Common myeloid progenitor, CD34-positive (primary cell): Measurements from ENCODE around the gene DNAJB14.
A peak's percentile ranks its signal among the peaks of the same experiment; 100 is the strongest.

ENCODE experiments used
- CTCF ChIA-PET: fragments of 350-600 bp; sonication (Branson Sonifier 250); formaldehyde crosslinking; loops from one replicate; lab custom pipeline; 2021; ENCODE audit warnings: antibody characterized with exemption; lab: Charles Lee
- POLR2A ChIA-PET: fragments of 350-600 bp; sonication (Branson Sonifier 250); formaldehyde crosslinking; loops from one replicate; lab custom pipeline; 2021; ENCODE audit warnings: antibody characterized with exemption; lab: Charles Lee
- DNase-seq, 3 donors: peaks; one replicate each; pipeline versions ENCODE4 v3.0.0 to v3.0.0-alpha.2; 2013
- H3K27ac ChIP-seq, 2 experiments: 1 replicate in 1 of 2; 2 replicates in 1 of 2; pipeline ENCODE4 v1.7.0; 2013; ENCODE audit warnings: inconsistent platforms in 2 of 2, low read length in 2 of 2, mild to moderate bottlenecking in 2 of 2, low read depth in 1 of 2, moderate library complexity in 1 of 2; ENCODE audit not compliant: severe bottlenecking in 2 of 2, insufficient read depth in 1 of 2, poor library complexity in 1 of 2
- H3K27me3 ChIP-seq, 5 experiments: replicated peaks in 2 of 5; 1 replicate in 3 of 5; 2 replicates in 2 of 5; pipeline versions ENCODE4 v1.6.1 to v1.7.0; 2013; ENCODE audit warnings: low read length in 4 of 5, mild to moderate bottlenecking in 2 of 5, moderate library complexity in 2 of 5, inconsistent platforms in 1 of 5; ENCODE audit not compliant: insufficient read depth in 5 of 5, control insufficient read depth in 4 of 5
- H3K36me3 ChIP-seq, 4 experiments: 1 replicate in 2 of 4; 2 replicates in 2 of 4; pipeline versions ENCODE4 v1.6.1 to v1.7.0; 2013; ENCODE audit warnings: low read length in 3 of 4, control low read depth in 1 of 4, mild to moderate bottlenecking in 1 of 4; ENCODE audit not compliant: control insufficient read depth in 4 of 4, insufficient read depth in 4 of 4
- H3K4me1 ChIP-seq, 4 experiments: 1 replicate in 3 of 4; 2 replicates in 1 of 4; pipeline versions ENCODE4 v1.6.1 to v1.7.1; 2013; ENCODE audit warnings: low read length in 3 of 4, mild to moderate bottlenecking in 3 of 4, control low read depth in 1 of 4, inconsistent platforms in 1 of 4, moderate library complexity in 1 of 4; ENCODE audit not compliant: control insufficient read depth in 4 of 4, insufficient read depth in 4 of 4; ENCODE audit errors: control extremely low read depth in 1 of 4
- H3K4me3 ChIP-seq, 7 experiments: 1 replicate in 4 of 7; 2 replicates in 3 of 7; pipeline versions ENCODE4 v1.5.1 to v1.7.0; 2013; ENCODE audit warnings: mild to moderate bottlenecking in 7 of 7, low read length in 6 of 7, moderate library complexity in 6 of 7, inconsistent platforms in 2 of 7, low read depth in 2 of 7, control low read depth in 1 of 7; ENCODE audit not compliant: insufficient read depth in 4 of 7, control insufficient read depth in 1 of 7; ENCODE audit errors: extremely low read depth in 1 of 7
- H3K9me3 ChIP-seq, 5 experiments: 1 replicate in 4 of 5; 2 replicates in 1 of 5; pipeline versions ENCODE4 v1.6.1 to v1.7.1; 2013; ENCODE audit warnings: low read length in 4 of 5, mild to moderate bottlenecking in 2 of 5, inconsistent platforms in 1 of 5, low read depth in 1 of 5, moderate library complexity in 1 of 5; ENCODE audit not compliant: control insufficient read depth in 4 of 5, insufficient read depth in 2 of 5; ENCODE audit errors: control extremely low read depth in 1 of 5
- WGBS: methylation state at CpG from one replicate; pipeline ENCODE4 v1.1.5; 2013; ENCODE audit not compliant: insufficient coverage; 5-methylcytosine and 5-hydroxymethylcytosine counted together

Gene DNAJB14

DNA sequence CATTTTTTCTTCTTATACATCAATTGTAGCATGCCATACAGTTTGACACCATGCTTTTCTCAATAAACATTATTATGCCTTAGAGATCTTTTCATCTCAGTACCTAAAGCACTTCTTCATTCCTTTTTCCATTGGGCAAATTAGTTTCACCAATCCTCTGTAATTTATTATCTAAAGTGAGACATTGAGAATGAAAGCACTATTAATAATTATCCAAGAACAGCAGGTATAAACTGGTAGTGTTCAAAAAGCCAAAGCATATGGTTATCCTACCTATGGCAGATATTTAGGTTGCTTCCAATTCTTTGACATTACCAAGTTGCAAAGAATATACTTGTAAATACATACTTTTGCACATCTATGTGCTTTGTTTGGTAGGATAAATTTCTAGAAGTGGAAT, 67.8 kb downstream of the DNAJB14 start:
- H3K9me3 ChIP-seq: no peaks in the 10 kb centered on the region
- no peaks in the 10 kb centered on the region for H3K27me3 ChIP-seq
- no peak overlapping the region for H3K4me3 ChIP-seq
- CTCF ChIA-PET: no interaction called here
- H3K4me1 ChIP-seq: no peaks in the 10 kb centered on the region
- POLR2A ChIA-PET: no interaction called here
- peaks cover 17 to 43% (median 25%) of the 10 kb centered on the region in 4 experiments for H3K36me3 ChIP-seq
- H3K27ac ChIP-seq: no peak overlapping the region
- no peak for DNase-seq

DNA sequence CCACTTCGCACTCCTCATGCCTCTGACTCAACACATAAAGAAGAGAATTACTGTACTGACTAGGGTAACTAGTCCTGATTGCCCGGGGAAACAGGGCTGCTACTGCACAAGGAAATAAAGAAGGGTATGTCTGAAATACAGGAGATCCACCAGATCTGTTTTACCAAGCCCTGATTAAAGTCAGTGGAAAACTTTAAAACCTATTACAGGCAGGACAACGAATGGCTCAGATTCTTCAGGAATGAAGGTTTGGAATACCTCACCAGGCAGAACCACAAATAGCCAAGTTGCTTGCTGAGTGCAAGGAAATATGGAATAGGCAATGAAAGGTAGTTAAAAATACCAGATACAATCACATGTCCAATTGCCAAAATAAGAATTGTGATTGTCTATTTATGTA, 69.5 kb downstream of the DNAJB14 start:
- peaks cover 17 to 42% (median 23%) of the 10 kb centered on the region in 4 experiments for H3K36me3 ChIP-seq
- ChIA-PET CTCF (no interaction called here), POLR2A (no interaction called here)
- no peaks in the 10 kb centered on the region for H3K4me1 ChIP-seq
- no peak overlapping the region for H3K27ac ChIP-seq
- H3K9me3 ChIP-seq: no peaks in the 10 kb centered on the region
- H3K4me3 ChIP-seq: no peak overlapping the region
- DNase-seq: no peak
- no CpG with 5 or more reads among the region's 3 CpGs for WGBS
- no peaks in the 10 kb centered on the region for H3K27me3 ChIP-seq

DNA sequence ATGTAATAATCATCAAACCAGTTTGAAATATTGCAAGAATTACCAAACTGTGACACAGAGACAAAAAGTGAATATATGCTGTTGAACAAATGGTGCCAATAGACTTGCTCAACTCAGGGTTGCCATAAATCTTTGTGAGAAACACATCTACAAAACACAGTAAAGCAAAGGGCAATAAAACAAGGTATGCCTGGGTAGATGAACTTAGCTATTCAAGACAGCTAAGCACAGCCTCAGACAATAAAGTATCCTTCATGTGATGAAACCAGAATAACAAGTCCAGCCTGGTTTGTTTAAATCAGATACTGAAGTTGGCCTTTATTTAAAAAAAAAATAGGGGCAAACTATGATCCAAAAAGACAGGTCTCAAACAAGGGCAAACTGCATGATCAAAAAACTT, 71.3 kb downstream of the DNAJB14 start:
- Histone ChIP-seq H3K27ac (no peak overlapping the region), H3K36me3 (peaks cover 5 to 26% (median 15%) of the 10 kb centered on the region in 4 experiments), H3K27me3 (no peaks in the 10 kb centered on the region), H3K4me1 (no peaks in the 10 kb centered on the region), H3K9me3 (no peaks in the 10 kb centered on the region), H3K4me3 (no peak overlapping the region)
- no peak for DNase-seq
- ChIA-PET POLR2A (no interaction called here), CTCF (interaction anchor here (0.7 to 1.9 kb wide), 4 partner anchors 10 to 335 kb away, joined by 3 to 4 read pairs (median 3); no protein-coding TSS in a partner anchor)

DNA sequence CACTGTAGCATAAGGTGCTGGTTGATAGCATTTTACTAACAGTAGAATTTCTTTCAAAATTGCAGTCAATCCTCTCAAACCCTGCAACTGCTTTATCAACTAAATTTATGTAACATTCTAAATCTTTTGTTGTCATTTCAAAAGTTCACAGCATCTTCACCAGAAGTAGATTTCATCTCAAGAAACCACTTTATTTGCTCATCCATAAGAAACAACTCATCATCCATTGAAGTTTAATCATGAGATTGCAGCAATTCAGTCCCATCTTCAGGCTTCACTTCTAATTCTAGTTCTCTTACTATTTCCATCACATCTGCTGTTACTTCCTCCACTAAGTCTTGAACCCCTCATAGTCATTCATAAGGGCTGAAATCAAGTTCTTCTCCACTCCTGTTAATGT, 73.8 kb downstream of the DNAJB14 start:
- H3K27me3 ChIP-seq: no peaks in the 10 kb centered on the region
- H3K4me3 ChIP-seq: no peak overlapping the region
- ChIA-PET POLR2A (no interaction called here), CTCF (interaction anchor here (1.9 kb wide), 1 partner anchor 64 kb away, joined by 4 read pairs; no protein-coding TSS in a partner anchor)
- no peaks in the 10 kb centered on the region for H3K9me3 ChIP-seq
- H3K36me3 ChIP-seq: peaks cover 5 to 14% (median 7%) of the 10 kb centered on the region in 4 experiments
- H3K4me1 ChIP-seq: no peaks in the 10 kb centered on the region
- H3K27ac ChIP-seq: no peak overlapping the region
- DNase-seq: no peak

DNA sequence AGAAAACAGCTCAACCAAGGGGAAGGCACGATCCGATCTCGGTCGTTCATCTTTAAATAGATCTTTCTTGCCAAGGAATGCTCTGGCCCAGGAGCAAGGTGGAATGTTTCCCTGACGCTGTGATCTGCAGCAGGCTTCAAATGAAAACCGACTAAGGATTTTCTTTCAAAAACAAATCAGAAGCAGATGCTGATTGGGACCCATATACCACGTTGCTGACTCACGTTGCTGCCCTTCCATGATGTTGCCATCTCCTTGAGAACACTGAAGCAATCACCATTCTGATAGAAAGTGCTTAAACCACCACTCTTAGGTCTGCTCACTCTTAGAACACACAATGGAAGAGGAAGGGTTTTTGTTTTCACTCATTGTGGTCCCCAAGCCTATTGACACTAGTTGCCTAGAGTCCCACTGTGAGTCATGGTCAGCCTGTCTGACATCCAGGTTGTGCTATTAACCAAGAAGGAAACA, 78.3 kb downstream of the DNAJB14 start:
- POLR2A ChIA-PET: interaction anchor here (0.6 kb wide), 1 partner anchor 80 kb away, joined by 3 read pairs; no protein-coding TSS in a partner anchor
- no peaks in the 10 kb centered on the region for H3K27me3 ChIP-seq
- no peaks in the 10 kb centered on the region for H3K4me1 ChIP-seq
- DNase-seq: no peak
- H3K36me3 ChIP-seq: peaks cover 12 to 35% (median 15%) of the 10 kb centered on the region in 4 experiments
- H3K27ac ChIP-seq: no peak overlapping the region
- CTCF ChIA-PET: interaction anchor here (1.4 kb wide), 1 partner anchor 18 kb away, joined by 3 read pairs; no protein-coding TSS in a partner anchor
- H3K9me3 ChIP-seq: no peaks in the 10 kb centered on the region
- WGBS: 92% methylated on average over 6 of the region's 8 CpGs
- no peak overlapping the region for H3K4me3 ChIP-seq

DNA sequence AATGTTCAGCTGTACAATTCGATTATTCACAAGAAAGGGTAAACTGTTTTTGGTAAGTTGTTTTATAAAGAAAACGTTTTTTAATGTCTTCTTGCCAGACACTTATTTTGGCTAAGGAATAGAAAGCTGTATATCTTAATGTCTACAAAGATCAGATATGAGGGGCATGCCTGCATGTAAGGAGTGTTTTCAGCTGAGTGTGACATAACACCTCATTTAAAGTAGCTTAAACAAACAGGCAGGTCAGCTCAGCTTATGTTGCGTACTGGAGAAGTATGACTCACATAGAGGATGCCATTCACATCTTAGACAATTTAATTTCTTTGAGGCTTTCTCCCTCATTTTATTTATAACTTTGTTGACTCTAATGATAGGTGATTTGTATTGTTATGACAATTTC, 82.6 kb downstream of the DNAJB14 start:
- Histone ChIP-seq H3K27ac (no peak overlapping the region), H3K4me1 (peaks cover 5 to 30% (median 7%) of the 10 kb centered on the region in 4 experiments), H3K9me3 (no peaks in the 10 kb centered on the region), H3K27me3 (no peaks in the 10 kb centered on the region), H3K4me3 (no peak overlapping the region), H3K36me3 (peaks cover 12 to 32% (median 16%) of the 10 kb centered on the region in 4 experiments)
- WGBS: no CpG with 5 or more reads among the region's 3 CpGs
- no peak for DNase-seq
- ChIA-PET POLR2A (no interaction called here), CTCF (interaction anchor here (0.7 to 1.1 kb wide), 3 partner anchors 49 to 79 kb away, joined by 3 read pairs; no protein-coding TSS in a partner anchor)

DNA sequence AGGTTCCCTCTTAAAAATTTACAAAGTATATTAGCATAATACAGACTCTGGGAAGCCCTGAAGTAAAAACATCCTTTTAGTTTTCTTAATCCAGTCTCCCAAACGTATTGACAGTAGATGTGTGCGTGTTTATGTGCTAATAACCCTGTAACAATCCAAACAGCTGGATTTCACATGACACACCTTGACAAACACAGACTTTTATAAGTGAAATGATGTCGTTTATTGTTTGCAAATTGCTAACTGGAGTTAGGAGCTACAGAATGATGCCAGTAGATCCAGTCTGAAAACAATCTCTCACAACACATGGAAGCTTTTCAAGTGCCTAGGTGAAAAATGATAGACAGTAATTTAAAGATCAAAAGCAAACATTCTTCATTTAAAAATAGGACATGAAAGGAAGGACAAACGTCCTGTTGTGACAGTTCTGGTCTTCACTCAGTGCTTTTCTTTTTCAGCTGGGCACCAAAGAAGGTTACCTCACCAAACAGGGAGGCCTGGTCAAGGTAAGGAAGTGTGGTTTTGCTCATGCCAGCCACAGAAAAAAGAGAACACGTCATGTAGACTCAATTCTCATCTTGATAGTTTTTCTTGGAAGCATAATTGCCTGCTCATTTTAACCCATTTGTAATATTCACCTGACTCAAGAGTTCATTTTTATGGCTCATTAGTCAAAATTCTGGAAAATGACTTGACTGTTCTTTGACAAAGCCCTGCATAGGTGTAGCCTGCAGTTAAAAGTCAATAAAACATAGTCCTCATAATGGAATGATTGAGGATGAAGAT, 85.1 kb downstream of the DNAJB14 start:
- peak overlapping the region in 2 of 7 experiments; percentile 1 to 12 for H3K4me3 ChIP-seq
- CTCF ChIA-PET: interaction anchor here (0.8 to 1.2 kb wide), 3 partner anchors 10 to 53 kb away, joined by 3 read pairs; no protein-coding TSS in a partner anchor
- 0% methylated on average over 2 of the region's 5 CpGs for WGBS
- no peaks in the 10 kb centered on the region for H3K27me3 ChIP-seq
- no peaks in the 10 kb centered on the region for H3K9me3 ChIP-seq
- no peak overlapping the region for H3K27ac ChIP-seq
- peaks cover 18 to 47% (median 21%) of the 10 kb centered on the region in 4 experiments for H3K4me1 ChIP-seq
- DNase-seq: peak in 2 of 3 donors; percentile 42 to 45
- H3K36me3 ChIP-seq: peaks cover 7 to 18% (median 9%) of the 10 kb centered on the region in 4 experiments
- POLR2A ChIA-PET: no interaction called here
